ENCODE results near the gene BCAR3.

Gene BCAR3

DNA sequence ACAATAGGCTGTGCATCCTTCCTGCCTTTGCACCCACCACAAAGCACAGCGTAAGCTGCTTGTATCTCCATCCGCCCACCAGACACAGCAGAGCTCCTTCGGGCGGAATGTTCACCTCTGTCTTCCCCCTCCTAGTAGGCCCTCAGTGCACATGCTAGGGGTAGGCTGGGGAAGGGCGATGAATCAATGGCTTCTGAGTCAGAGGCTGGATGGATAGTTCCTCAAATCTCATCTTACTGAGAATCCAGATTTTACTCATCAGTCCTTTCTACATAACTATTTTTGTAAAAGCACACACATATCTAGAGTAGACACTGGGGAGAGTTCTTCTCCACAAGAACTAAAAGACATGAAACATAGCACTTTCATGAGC, 73.8 kb downstream of the BCAR3 start:
- Histone ChIP-seq H3K4me1 (ENCODE audit: insufficient read depth, insufficient read length) (peaks cover 10% of the 10 kb centered on the region), H3K27me3 (ENCODE audit: insufficient read depth, insufficient read length) (no peaks in the 10 kb centered on the region), H3K4me3 (ENCODE audit: insufficient read length, low read depth) (no peak overlapping the region), H3K36me3 (ENCODE audit: insufficient read depth, insufficient read length, low read length) (peaks cover 15% of the 10 kb centered on the region), H3K9ac (ENCODE audit: insufficient read length, low read depth) (no peak overlapping the region), H3K9me3 (ENCODE audit: insufficient read depth, low read length) (no peaks in the 10 kb centered on the region)
- TF ChIP-seq ZNF274 (IDR thresholded peaks at IDR 0.05; ENCODE audit: low read depth, low read length) (no peak), YY1 (IDR thresholded peaks at IDR 0.05; ENCODE audit: insufficient read depth, insufficient read length) (no peak), SUZ12 (IDR thresholded peaks at IDR 0.05; ENCODE audit: extremely low read depth, insufficient read depth, insufficient read length) (no peak)
- DNase-seq (ENCODE audit: low read depth, low spot score) = no peak

DNA sequence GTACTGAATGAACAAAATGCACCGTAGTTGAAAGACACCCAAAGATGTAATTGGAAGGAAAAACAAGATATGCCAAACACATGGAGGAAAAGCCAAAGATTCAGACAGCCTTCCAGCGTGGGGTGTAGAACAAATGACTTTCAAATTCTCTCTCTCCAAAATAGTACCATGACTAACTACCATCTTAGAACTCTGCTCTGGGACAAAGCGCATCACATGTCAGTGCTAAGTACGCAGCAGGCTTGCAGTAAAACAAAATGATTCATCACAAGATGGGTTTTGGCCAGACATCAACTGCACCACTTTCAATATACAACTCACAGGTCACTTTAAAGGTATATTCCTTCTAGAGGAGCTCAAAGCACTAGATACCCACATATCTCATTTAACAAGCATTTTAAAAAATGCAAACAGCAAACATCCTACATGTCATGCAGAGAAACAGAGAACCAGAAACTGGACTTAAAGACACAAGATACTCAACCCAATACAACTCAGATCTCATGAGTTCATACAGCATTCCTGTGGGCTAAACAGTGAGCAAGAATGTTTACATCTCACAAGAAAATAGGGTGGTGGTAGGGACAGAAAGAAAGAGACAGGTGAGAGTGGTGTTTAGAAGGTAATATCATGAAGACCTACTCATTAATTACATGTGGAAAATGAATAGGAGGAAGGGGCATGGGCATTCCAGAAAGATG, 75.7 kb downstream of the BCAR3 start:
- no peak for DNase-seq (ENCODE audit: low read depth, low spot score)
- no peaks in the 10 kb centered on the region for H3K9me3 ChIP-seq (ENCODE audit: insufficient read depth, low read length)
- H3K9ac ChIP-seq (ENCODE audit: insufficient read length, low read depth) = no peak overlapping the region
- no peak overlapping the region for H3K4me3 ChIP-seq (ENCODE audit: insufficient read length, low read depth)
- TF ChIP-seq SUZ12 (IDR thresholded peaks at IDR 0.05; ENCODE audit: extremely low read depth, insufficient read depth, insufficient read length) (no peak), ZNF274 (IDR thresholded peaks at IDR 0.05; ENCODE audit: low read depth, low read length) (no peak), YY1 (IDR thresholded peaks at IDR 0.05; ENCODE audit: insufficient read depth, insufficient read length) (no peak)
- peaks cover 14% of the 10 kb centered on the region for H3K36me3 ChIP-seq (ENCODE audit: insufficient read depth, insufficient read length, low read length)
- H3K4me1 ChIP-seq (ENCODE audit: insufficient read depth, insufficient read length) = peaks cover 10% of the 10 kb centered on the region
- no peaks in the 10 kb centered on the region for H3K27me3 ChIP-seq (ENCODE audit: insufficient read depth, insufficient read length)

DNA sequence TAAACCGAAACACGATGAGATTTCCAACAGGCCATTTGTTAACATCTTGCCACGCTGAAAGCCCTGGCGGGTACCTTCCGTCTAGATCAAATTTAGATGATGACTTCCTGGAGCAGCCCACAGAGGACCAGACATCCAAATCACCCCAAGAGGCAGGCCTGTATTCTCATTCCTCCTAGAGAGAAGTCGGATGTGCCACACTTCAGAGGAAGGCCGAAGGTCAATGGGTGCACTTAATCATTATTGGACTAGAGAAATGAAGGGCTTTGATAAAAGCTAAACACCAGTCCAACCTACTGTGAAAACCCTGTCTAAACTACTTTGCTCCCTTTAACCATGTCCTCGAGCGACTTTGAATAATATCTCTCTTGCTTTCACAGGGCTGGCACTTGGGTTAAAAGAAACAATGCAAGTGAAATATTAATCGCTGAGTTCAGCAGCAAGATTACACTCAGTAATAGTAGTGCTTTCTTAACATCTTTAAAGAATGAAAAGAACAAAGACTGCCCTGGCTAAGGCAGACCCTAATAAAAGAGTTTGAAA, 76.5 kb downstream of the BCAR3 start:
- no peak overlapping the region for H3K4me3 ChIP-seq (ENCODE audit: insufficient read length, low read depth)
- H3K36me3 ChIP-seq (ENCODE audit: insufficient read depth, insufficient read length, low read length) = peaks cover 22% of the 10 kb centered on the region
- H3K9ac ChIP-seq (ENCODE audit: insufficient read length, low read depth) = no peak overlapping the region
- no peak for DNase-seq (ENCODE audit: low read depth, low spot score)
- H3K4me1 ChIP-seq (ENCODE audit: insufficient read depth, insufficient read length) = peaks cover 10% of the 10 kb centered on the region
- H3K9me3 ChIP-seq (ENCODE audit: insufficient read depth, low read length) = no peaks in the 10 kb centered on the region
- H3K27me3 ChIP-seq (ENCODE audit: insufficient read depth, insufficient read length) = no peaks in the 10 kb centered on the region
- TF ChIP-seq SUZ12 (IDR thresholded peaks at IDR 0.05; ENCODE audit: extremely low read depth, insufficient read depth, insufficient read length) = no peak
- no peak for TF ChIP-seq YY1 (IDR thresholded peaks at IDR 0.05; ENCODE audit: insufficient read depth, insufficient read length)
- no peak for TF ChIP-seq ZNF274 (IDR thresholded peaks at IDR 0.05; ENCODE audit: low read depth, low read length)

DNA sequence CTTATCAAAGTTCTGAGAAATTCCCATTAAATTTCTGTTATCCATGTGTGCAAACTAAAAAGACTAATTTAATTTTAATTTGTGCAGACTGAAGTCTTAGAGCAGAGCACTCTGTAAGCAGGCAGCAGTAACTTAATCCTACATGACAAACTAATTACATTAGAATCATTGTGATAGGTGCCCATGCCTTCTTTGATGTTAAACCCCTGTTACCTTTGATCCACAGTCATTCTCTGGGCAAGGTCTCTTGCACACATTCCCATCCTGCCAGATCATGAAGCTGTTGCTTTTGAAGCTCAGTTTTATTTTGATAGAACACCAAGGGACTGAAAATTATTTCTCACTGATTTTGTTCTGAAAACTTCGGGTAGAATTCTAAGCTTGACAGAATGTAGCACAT, 77.2 kb downstream of the BCAR3 start:
- TF ChIP-seq SUZ12 (IDR thresholded peaks at IDR 0.05; ENCODE audit: extremely low read depth, insufficient read depth, insufficient read length) (no peak), ZNF274 (IDR thresholded peaks at IDR 0.05; ENCODE audit: low read depth, low read length) (no peak), YY1 (IDR thresholded peaks at IDR 0.05; ENCODE audit: insufficient read depth, insufficient read length) (no peak)
- Histone ChIP-seq H3K36me3 (ENCODE audit: insufficient read depth, insufficient read length, low read length) (peaks cover 23% of the 10 kb centered on the region), H3K4me3 (ENCODE audit: insufficient read length, low read depth) (no peak overlapping the region), H3K9me3 (ENCODE audit: insufficient read depth, low read length) (no peaks in the 10 kb centered on the region), H3K4me1 (ENCODE audit: insufficient read depth, insufficient read length) (peaks cover 10% of the 10 kb centered on the region), H3K9ac (ENCODE audit: insufficient read length, low read depth) (no peak overlapping the region), H3K27me3 (ENCODE audit: insufficient read depth, insufficient read length) (no peaks in the 10 kb centered on the region)
- DNase-seq (ENCODE audit: low read depth, low spot score) = no peak

DNA sequence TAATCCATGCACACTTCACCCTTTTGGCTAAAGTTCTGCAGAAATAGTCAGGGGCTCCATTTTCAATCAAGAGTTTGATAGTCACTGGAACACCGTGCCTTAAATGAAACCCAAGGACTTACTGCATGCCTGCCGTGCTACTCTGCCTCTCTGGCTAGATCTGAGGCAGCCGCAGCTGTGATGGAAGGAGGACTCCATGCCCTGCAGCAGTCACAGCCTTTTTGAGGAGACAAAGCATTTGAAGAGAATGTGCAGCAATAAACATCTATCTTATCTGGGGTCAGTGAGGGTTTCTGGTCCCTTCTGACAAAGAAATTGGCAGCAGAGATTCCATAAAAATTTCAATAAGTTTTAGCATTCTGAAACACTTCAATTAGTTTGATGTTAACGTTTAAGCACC, 78.0 kb downstream of the BCAR3 start:
- no peak overlapping the region for H3K9ac ChIP-seq (ENCODE audit: insufficient read length, low read depth)
- H3K4me1 ChIP-seq (ENCODE audit: insufficient read depth, insufficient read length) = peaks cover 7% of the 10 kb centered on the region
- DNase-seq (ENCODE audit: low read depth, low spot score) = no peak
- no peak overlapping the region for H3K4me3 ChIP-seq (ENCODE audit: insufficient read length, low read depth)
- H3K27me3 ChIP-seq (ENCODE audit: insufficient read depth, insufficient read length) = no peaks in the 10 kb centered on the region
- peaks cover 23% of the 10 kb centered on the region for H3K36me3 ChIP-seq (ENCODE audit: insufficient read depth, insufficient read length, low read length)
- TF ChIP-seq SUZ12 (IDR thresholded peaks at IDR 0.05; ENCODE audit: extremely low read depth, insufficient read depth, insufficient read length) (no peak), ZNF274 (IDR thresholded peaks at IDR 0.05; ENCODE audit: low read depth, low read length) (no peak), YY1 (IDR thresholded peaks at IDR 0.05; ENCODE audit: insufficient read depth, insufficient read length) (no peak)
- no peaks in the 10 kb centered on the region for H3K9me3 ChIP-seq (ENCODE audit: insufficient read depth, low read length)

DNA sequence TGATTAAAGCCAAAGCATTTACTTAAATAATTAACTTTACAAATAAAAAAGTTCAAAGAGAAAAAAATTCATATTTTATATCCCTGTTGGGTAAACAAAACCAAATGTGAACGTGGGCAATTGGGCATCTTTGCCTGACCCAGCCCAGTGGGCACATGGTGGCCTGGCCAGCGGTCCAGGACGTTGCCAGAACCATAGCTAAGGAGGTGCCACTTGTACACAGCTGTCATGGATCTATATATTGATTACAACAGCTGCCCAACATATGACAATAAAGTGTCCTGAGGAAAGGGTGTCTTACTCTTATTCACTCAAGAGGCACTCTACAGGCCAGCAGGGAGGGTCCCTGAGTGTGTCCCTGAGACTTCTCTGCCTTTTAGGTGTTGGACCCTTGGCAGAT, 78.5 kb downstream of the BCAR3 start:
- H3K9me3 ChIP-seq (ENCODE audit: insufficient read depth, low read length) = no peaks in the 10 kb centered on the region
- peaks cover 3% of the 10 kb centered on the region for H3K4me1 ChIP-seq (ENCODE audit: insufficient read depth, insufficient read length)
- no peak for DNase-seq (ENCODE audit: low read depth, low spot score)
- H3K4me3 ChIP-seq (ENCODE audit: insufficient read length, low read depth) = no peak overlapping the region
- TF ChIP-seq SUZ12 (IDR thresholded peaks at IDR 0.05; ENCODE audit: extremely low read depth, insufficient read depth, insufficient read length) = no peak
- H3K9ac ChIP-seq (ENCODE audit: insufficient read length, low read depth) = no peak overlapping the region
- peaks cover 26% of the 10 kb centered on the region for H3K36me3 ChIP-seq (ENCODE audit: insufficient read depth, insufficient read length, low read length)
- no peaks in the 10 kb centered on the region for H3K27me3 ChIP-seq (ENCODE audit: insufficient read depth, insufficient read length)

DNA sequence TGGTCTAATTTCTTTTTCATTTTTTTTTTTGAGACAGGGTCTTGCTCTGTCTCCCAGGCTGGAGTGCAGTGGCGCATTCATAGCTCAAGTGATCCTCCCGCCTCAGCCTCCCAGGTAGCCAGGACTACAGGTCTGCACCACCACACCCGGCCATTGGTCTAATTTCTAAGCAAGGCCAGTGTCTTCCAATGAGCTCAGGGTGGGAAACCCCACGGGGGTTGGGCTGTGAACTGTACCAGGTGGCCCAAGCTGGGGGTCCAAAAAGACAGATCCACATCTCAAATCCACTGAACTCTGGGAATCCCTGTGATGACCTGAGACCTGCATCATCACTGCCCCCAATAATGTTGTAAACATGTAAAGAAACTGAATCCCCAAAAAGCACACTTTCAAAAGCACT, 79.5 kb downstream of the BCAR3 start:
- Histone ChIP-seq H3K4me3 (ENCODE audit: insufficient read length, low read depth) (no peak overlapping the region), H3K9me3 (ENCODE audit: insufficient read depth, low read length) (no peaks in the 10 kb centered on the region), H3K36me3 (ENCODE audit: insufficient read depth, insufficient read length, low read length) (peaks cover 28% of the 10 kb centered on the region), H3K9ac (ENCODE audit: insufficient read length, low read depth) (no peak overlapping the region), H3K27me3 (ENCODE audit: insufficient read depth, insufficient read length) (no peaks in the 10 kb centered on the region), H3K4me1 (ENCODE audit: insufficient read depth, insufficient read length) (peaks cover 5% of the 10 kb centered on the region)
- TF ChIP-seq YY1 (IDR thresholded peaks at IDR 0.05; ENCODE audit: insufficient read depth, insufficient read length) = no peak
- no peak for TF ChIP-seq SUZ12 (IDR thresholded peaks at IDR 0.05; ENCODE audit: extremely low read depth, insufficient read depth, insufficient read length)
- TF ChIP-seq ZNF274 (IDR thresholded peaks at IDR 0.05; ENCODE audit: low read depth, low read length) = no peak
- DNase-seq (ENCODE audit: low read depth, low spot score) = no peak

All from NT2/D1 (cell line).